ENCODE data around the gene TSPAN9.

Gene TSPAN9

DNA sequence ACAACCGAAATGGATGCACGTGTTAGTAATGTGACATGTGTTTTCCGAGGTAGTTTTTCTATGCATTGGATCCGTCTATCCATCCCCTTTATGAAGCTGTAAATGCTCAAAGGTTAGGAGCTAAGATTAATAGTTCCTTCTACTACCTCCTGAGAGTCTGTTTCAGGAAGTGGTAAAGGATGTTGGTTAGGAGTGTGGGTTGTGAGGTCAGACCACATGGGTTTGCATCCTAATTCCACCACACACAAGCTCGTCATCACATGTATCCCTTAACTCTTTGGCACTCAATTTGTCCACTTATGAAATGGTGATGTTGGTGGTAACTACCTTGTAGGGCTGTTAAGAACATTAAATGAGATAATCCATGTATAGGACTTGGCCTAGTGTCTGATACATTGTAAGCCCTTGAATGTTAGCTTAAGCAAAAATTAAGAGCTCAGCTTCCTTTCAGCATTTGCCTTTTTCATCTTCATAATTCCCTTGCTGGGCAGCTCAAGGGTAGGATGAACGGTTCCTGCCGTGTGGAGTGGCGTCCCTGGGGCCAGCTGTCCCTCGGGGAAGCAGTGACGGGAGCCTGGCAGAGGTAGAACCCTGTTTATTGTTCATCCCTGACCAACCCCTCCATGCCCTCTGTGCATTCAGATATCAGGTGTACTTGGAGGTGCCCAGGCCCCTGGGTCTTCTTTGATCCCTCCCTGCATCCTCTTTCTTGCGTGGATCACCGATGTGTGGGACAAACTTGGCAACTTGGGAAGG, 52.3 kb downstream of the TSPAN9 start:
- no peak for DNase-seq

DNA sequence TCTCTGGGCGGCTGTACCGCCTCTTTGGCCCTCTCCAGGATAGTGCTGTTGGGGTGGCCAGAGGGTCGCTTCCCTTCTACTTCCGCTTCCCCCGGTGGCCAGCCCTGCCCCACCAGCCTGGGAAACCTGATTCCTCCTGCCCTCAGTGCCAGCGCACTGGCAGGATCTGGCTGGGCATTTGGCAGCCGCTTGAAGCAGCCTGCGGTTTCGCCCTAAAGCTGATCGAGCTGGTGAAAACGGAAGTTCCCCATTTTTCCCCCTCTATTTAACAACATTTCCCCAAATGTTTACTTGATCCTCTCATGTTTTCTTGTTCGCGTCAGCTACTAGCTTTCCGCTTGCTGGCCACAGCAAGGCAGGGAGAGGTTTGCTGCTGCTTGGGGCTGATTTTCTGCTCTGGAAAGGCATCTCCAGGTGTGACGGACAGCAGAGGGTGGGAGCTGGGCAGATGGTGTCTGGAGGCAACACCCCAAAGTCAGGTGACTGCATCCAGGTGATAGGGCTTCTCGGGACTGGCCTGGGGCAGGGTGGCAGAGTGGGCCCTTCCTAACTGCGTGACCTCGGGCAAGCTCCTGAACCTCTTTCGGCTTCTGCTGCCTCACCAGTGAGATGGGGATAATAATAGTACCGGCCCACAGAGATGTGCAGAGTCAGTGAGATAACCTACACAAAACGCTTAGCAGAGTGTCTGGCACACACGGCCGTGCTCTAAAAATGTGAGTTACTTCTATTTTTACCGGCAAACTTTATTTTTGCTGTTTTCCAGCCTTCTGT, 53.1 kb downstream of the TSPAN9 start:
- no peak for DNase-seq

DNA sequence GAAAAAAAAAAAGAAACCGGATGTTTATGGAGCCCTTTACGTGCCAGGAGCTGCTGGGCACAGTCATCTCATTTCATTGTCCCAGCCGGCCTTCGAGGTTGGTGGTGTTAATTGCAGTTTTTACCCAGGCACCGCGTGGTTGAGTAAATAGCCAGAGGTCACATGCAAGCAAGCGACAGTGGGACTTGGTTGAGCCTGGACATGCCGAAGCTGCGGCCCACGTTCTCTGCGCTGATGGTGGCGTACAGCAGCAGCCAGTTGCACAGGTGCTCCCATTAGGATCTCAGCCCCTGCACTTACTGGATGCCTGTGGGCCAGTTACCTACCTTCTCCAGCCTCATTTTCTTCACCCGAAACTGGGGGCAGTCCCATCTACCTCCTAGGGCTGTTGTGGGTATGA, 54.0 kb downstream of the TSPAN9 start:
- no peak for DNase-seq

DNA sequence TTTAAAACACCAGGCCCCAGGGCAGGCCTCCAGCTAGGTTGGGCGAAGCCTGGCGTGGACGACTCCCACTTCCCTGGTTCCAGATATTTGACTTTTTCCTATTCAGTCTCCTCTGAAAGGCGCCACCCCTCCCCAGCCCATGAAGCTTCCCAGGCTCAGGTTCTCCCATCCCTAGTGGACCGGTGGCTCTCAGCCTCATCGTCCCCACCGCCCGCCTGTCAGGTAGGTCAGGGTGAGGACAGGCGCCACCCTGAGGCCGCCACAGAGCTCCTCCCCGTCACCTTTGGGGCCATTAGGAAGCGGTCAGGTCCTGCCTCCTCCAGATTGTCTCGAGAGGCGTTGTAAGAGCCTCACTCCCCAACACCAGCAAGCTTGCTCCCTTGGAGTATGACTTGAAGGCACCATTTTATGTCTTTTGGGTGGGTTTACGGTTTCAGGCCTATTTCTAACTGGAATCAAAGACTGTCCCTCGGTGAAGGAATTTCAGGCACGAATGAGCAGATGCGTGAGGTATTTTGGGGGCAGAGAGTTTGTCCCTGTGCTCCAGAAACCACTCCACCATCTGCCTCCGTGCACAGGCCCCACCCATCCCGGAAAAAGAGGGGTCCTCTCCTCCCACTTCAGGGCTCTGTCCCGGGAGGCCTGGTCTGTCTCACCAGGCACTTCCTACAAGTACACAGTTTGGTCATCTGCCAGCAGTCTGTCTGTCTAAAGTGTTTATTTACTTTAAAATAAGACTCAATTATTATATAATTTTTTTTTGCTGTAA, 55.6 kb downstream of the TSPAN9 start:
- peak; percentile 21 for DNase-seq

DNA sequence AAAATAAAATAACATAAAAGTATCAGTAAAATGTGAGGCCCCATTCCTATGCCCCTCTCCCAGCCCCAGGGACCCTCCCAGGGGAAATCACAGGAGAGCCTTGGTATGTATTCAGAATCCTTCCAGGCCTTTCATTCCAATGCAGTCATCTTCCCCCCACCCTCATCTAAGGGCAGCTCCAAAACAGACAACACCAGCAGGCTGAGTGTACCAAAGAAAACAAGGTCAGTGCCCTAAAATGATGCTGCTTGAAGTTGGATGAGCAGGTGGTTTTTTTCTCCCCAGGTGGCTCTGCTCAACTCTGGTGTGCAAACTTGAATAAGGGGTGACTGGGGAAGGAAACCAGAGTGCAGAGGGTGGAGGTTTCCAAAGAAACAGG, 56.2 kb downstream of the TSPAN9 start:
- DNase-seq = no peak

DNA sequence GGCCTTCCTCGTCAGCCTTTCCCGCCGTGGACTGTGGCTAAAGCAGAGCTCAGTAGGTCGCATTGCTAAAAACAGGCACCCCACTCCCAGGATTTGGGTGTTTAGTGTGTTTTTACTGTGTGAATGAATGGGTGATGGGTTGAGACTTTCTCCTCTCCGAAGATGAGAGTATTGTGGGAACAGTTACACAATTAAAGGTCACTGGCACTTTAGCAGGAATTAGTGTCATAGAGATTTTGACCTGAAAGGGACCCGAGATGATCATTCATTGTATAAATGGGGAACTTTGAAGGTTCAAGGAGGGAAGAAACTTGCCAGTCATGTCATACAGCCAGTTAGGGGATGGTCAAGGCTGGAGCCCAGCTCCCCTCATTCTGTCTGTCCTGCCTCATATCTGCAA, 56.9 kb downstream of the TSPAN9 start:
- DNase-seq = no peak

DNA sequence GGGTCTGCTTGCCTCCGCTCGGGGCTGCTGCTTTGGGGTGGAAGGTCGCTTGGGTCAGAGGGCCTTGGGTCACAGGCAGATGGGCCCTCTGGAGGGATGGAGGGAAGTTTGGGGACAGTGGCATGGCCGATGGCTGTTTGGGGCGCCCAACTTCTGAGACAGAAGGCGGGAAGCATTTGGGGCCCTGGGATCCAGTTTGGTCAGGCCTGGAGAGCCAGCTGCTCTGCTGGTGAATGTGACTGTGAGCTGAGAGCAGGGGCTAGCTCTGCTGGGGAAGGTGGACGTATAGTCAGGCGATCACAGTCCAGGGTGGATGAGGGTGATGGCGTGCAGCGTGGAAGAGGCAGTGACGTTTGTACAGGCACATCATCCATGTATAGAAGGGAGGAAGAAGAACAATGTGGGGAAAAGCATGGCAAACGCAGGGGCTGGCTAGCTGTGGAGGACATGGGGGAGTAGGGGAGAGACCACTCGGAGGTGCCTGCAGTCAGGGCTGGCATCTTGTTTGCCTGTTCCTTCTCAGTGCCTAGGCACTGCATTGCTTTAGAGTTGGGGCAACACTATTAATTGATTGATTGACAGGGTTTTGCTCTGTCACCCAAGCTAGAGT, 57.5 kb downstream of the TSPAN9 start:
- no peak for DNase-seq

DNA sequence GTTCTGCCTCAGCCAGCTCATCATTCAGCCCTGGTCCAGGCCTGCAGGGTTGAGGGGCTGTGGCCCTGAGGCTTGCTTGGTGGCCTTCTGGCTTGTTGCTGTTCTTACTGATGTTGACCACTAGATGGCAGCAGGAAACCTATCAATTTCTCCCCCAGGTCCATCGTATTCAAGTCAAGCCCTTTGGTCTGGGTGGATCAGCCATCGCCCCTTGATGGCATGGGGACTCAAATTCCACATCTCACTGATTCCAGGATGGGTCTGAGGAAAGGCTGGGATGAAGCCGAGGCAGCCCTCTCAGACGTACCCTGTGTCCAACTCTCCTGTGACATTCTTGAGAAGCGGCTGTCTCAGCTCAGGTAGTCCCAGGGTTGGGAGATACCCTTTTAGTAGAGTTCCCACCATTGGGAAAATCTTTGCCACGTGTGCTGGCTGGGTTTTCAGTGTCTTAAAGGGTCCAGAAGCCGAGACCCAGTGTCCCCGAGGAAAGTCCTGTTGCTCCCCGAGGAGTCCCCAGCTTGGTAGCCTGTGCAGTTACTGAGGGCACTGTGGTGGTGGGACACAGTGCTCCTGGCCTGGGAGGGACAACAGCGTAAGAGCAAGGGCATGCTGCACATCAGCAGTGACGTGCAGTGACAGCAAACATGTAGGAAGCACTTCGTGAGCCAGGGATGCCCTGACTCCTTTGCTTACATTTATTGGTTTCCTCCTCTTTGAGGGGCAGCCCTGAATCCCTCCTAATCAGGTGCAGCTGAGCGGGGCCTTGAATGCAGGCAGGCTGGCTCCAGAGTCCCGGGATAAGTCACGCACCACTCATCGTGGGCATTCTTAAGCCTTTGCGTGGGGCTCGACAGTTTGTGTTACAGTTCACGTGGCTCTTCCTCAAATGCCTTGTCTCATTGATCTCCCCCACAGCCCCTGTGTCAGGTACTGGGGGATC, 58.6 kb downstream of the TSPAN9 start:
- peak; percentile 59 for DNase-seq

DNA sequence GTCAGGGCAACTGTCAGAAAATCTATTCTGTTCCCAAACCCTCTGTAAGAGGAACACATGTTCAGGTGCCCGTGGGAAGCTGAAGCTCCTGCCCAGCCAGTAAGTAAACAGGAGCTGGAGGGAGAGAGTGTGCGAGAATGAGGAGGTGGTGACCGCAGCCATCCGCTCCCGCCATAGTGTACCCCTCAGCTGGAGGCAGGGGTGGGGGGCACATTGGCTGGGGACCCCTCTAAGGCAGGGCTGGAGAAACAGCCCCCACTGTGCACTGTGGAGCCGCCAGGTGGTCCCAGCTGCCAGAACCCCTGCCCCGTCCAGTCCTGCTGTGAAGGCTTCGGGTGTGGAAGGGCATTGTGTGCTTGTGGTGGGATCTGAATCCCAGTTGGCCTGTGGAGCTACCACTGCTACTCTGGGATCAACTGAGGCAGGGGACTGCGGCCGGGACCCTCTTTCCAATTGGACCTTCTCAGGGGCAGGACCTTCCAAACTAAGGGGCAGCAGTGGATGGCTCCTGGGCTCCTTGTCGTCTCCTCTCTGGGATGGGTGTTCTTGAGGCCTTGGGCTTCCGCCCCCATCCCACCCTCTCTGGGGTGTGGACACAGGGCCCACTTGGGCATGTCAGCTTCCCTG, 59.6 kb downstream of the TSPAN9 start:
- DNase-seq = no peak

DNA sequence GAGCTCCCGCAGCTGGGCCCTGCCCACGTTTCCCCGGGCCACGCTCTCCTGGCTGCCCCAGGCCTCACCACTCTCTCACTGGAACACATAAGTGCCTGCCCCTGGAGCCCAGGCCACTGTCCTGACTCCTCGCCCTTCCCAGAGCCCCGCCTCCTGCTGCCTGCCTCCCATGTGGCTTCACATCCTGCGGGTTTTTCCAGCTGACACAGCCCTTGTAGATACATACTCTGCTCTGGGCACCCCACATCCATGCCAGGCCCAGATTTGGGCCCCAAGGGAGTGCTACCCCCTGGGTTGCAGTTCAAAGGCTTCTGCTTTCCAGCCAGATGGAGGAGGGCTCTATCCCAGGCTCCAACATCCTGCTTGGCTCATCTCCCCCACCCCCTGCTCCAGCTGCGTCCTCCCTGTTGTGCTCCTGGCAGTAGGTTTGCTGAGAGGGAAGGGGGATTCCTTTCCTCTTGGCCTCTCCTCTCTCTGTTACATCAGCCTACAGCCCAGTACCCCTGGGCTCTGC, 60.1 kb downstream of the TSPAN9 start:
- peak; percentile 66 for DNase-seq

DNA sequence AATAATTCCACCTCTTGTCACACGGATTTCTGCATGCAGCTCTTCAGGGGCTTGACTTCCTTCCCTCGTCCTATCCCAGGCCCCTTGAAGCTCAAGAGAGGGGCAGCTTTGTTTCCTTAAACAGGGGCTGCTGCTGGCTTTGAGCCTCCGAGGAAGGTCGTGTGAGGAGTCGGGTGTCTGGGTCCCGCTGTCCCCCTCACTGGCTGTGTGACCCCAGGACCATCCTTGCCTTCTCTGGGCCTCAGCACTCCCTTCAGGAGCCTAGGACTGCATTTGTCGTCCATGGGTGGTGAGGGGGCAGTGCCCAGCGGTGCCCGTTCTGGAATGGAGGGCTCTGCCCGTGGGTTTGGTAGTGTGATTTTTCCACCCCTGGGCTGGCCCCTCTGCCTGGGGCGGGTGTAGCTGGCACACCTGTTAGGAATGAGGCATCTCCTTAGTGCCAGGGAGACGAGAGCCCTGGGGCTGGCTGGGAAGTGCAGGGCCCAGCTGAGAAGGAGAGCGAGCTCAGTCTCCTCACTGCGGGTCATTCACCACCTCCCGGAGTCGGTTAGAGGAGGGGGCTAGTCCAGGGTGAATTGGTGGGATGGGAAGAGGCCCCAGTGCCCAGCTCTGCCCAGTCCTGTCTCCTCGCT, 60.8 kb downstream of the TSPAN9 start:
- no peak for DNase-seq

DNA sequence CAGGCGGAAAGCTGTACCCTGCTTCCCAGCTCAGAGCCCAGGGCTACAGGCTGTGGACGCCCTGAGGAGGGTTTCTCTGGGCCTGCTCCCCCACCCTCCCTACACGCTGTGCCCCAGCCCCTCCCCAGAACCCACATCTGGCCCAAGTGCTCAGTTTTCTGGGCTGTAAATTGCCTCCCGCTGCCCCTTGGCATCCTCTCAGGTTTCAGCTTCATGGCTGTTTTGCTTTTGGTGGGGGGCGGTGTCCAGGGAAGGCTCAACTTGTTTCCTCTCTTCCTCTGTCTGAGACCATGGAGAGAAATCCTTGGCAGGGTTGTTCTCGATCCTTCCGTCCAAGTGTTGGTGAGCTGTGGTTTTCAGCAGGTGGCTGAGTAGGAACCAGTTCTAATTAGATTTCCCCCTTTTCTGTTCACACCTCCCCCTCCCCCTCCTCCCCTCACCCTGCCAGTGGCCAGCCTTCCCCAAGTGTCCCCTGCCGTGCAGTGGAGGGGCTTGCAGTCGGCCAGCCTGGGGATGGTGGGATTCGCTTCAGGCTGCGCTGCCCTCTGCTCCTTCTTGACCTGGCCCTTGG, 61.8 kb downstream of the TSPAN9 start:
- DNase-seq = no peak

DNA sequence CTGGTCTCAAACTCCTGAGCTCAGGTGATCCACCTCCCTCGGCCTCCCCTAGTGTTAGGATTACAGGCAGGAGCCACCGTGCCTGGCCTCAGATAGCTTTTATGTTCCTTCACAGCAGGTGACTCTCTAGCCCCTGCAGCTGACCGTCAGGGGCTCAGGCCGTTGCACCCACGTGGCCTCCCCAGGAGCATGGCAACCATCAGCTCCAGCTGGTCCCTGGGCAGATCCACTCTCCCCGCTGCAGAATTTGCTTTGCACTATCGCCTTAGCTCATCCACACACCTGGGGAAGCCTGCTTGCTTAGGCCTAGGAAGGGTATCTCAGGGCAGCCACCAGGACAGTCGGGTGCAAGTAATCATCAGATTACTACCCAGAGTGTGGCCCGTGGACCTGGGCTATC, 62.6 kb downstream of the TSPAN9 start:
- DNase-seq = no peak

DNA sequence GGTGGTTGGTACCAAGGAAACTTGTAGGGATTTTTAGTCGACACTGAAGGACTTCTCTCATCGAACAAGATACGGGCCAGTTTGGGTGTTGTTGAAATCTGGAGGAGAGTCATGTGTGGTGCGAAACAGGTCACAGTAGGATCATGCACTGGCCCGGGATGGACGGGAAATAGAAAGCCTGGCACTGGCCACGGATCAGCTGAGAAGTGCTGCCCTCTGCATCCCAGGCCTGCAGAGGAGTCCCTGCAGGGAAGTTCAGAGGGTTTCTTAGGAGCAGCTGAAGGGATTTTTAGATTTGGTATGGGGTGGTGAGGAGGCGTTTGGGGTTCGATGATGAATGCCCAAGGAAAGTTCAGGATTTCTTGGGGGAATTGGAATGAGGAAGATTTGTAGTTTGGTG, 63.1 kb downstream of the TSPAN9 start:
- DNase-seq = no peak

DNA sequence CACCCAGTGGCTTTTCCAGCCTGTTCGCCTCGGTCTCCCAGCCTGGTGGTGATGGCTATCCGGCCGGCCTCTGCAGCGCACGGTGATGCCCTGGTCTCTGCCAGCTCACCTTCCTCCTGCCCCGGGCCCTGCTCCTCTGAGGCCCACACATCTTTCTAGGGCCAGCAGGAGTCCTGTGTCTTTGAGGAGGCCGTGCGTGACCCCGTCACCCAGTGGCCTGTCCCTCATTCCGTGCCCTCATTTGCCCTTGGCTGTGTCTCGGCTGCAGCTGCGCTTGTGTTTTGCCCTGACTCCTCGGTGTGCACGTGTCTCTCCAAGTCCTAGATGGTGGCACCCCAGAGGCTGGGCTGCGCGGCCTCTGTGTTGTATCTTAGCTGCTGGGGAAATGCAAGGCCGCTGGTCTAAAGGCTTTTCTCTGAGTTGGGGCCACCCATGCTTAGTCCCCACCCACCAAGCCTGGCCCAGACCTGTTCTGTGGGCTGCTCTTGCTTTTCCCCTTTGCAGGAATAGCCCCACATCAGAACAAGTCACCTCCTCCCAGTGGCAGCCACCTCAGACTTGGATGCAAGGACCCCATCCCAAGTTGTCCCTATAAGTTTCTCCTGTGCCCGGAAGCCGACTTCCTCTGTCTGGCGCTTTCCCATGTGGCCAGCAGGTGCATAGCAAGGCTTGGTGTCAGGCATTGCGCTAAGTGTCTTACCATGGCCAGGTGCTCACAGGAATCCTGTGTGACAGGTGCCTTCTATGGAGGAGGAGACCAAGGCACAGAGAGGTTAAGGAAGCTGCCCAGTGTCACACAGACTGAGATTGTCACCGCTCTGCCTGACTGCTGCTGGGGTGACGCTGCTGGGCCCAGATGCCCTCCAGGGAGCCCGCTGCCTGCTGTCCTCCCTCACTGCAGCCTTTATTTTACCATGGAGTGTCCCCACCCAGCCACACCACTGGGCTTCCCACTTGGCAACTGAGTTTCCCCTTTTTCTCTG, 64.5 kb downstream of the TSPAN9 start:
- no peak for DNase-seq

DNA sequence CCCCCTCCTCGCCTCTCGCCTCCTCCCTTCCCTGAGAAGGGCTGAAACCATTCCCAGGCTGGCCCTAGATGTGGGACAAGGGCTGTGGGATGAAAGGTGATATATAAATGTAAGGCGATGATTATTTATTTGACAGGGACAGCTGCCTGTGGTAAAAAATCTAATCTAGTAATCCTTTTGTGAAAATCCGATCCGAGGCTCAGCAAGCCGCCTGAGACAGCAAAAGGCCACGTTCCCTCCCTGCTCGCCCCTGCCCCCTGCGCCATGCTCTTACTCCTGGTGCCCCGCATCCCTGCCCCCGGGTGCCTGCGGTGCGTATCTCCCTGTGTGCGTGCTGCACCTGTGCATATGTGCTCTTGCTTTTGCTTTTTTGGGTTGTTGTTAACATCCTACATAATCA, 65.2 kb downstream of the TSPAN9 start:
- no peak for DNase-seq

DNA sequence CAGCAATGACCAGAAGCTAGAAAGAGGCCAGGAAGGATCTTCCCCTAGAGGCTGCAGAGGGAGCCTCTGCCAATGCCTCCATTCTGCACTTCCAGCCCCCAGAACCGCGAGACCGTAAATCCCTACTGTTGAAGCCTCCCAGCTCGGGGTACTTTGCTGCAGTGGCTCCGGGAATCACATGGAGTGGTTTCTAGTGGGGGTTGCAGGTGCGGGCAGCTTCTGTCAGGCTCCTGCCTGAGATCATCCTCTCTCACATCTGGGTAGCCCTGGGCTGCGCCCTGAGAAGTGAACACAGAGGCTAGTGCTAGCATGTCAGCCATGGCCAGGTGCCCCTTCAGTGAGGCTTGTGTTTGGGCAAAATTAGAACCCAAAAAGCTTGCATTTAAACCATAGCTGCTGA, 67.3 kb downstream of the TSPAN9 start:
- DNase-seq = no peak

DNA sequence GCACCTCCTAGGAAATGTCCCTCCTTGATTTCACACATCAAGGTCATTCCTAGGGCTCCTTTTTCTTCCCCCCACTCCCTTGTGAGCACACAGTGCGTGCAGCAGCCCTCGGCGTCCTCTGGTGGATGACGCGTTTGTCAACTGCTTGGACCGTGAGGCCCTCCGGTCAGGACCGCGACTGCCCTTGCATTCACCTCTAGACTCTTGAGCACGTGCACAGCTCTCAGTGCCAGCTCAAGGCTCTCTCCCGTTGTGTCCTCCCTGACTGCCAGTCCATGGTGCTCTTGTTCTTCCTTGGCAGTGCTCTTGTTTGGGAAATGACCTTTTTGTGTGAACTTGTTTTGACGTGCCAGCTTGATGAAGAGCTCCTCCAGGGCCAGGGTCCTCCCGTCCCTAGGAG, 67.9 kb downstream of the TSPAN9 start:
- no peak for DNase-seq
